Activated CD4-positive, alpha-beta T cell treated with anti-CD3 and anti-CD28 coated beads for 36 hours (primary cell): ENCODE data around the gene DNAH9. TPM values are rescaled to one million over a fixed set of nuclear protein-coding genes. Genes with fewer than 3 reads are reported as not detected.

Experiments used
- ATAC-seq: fragments of 200-7000 bp; cut with Tn5 transposase; one replicate; pipeline ENCODE4 v1.10.0; 2021; ENCODE audit warnings: mild to moderate bottlenecking, moderate library complexity
- CTCF ChIA-PET: fragments of 350-600 bp; sonication (Branson Sonifier 250); formaldehyde crosslinking; loops from one replicate; lab custom pipeline; 2021; ENCODE audit warnings: antibody characterized with exemption; lab: Charles Lee
- POLR2A ChIA-PET: fragments of 350-600 bp; sonication (Branson Sonifier 250); formaldehyde crosslinking; loops from one replicate; lab custom pipeline; 2021; ENCODE audit warnings: antibody characterized with exemption, inconsistent platforms; lab: Charles Lee
- DNase-seq: peaks from one replicate; pipeline ENCODE4 v3.0.0-alpha.2; 2020
- H3K27ac Mint-ChIP-seq: one replicate; pipeline ENCODE4 v1.8.0; 2021; ENCODE audit warnings: mixed read lengths
- H3K27me3 Mint-ChIP-seq: one replicate; pipeline ENCODE4 v1.8.0; 2021; ENCODE audit warnings: mixed read lengths
- H3K36me3 Mint-ChIP-seq: one replicate; pipeline ENCODE4 v1.8.0; 2021; ENCODE audit warnings: low read depth, mixed read lengths
- H3K4me1 Mint-ChIP-seq: one replicate; pipeline ENCODE4 v1.8.0; 2021; ENCODE audit warnings: mixed read lengths
- H3K4me3 Mint-ChIP-seq: one replicate; pipeline ENCODE4 v1.8.0; 2021; ENCODE audit warnings: mild to moderate bottlenecking, moderate library complexity, mixed read lengths
- H3K9me3 Mint-ChIP-seq: one replicate; pipeline ENCODE4 v1.8.0; 2021; ENCODE audit warnings: low read depth, mixed read lengths
- intact Hi-C, 2 experiments: fragments of 100-400 bp; cut with DNase I in 1 of 2; cut with micrococcal nuclease in 1 of 2; formaldehyde crosslinking; loops; one replicate each; pipeline versions ENCODE4 v1.14.2 to v1.15.1; 2022 to 2024; cut with DNase I, micrococcal nuclease
- total RNA-seq, 2 experiments: library from RNA; stranded (reverse); gene quantifications; one replicate each; pipeline ENCODE4 v1.2.3, GENCODE V29; 2021

The DNAH9 gene
- total RNA-seq, 2 experiments from 2014 or later: not detected

DNA sequence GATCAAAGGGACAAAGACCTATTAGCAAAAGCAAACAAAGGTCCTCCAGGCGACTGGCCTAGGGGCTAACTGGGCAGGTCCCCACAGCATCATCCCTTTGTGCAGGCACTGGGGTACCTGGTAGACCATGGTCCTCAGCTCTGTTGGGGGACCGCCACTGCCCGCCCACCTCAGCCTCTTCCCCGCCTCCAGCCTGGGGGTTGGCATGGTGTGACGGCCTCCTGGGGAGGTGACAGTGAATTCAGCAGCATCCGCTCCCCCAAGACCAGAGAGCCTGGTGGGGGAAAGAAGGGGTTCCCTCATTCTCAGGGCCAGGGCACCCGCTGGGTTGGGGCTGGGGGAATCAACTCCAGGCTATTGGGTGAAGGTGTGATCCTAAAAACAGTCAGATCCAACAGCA, 38.7 kb upstream of the DNAH9 start:
- Mint-ChIP-seq H3K4me3 (no peak overlapping the region), H3K36me3 (no peaks in the 10 kb centered on the region), H3K9me3 (peaks cover 2% of the 10 kb centered on the region), H3K4me1 (no peaks in the 10 kb centered on the region), H3K27ac (no peak overlapping the region), H3K27me3 (no peaks in the 10 kb centered on the region)
- intact Hi-C loops: loop anchor here in 1 of 2 experiments (10.0 kb wide), 2 partner anchors 85 to 255 kb away; no protein-coding TSS in a partner anchor
- ChIA-PET CTCF (no interaction called here), POLR2A (no interaction called here)
- DNase-seq: no peak
- ATAC-seq: no peak

- no peaks in the 10 kb centered on the region for H3K27me3 Mint-ChIP-seq
- no peaks in the 10 kb centered on the region for H3K36me3 Mint-ChIP-seq
- H3K27ac Mint-ChIP-seq: no peak overlapping the region
- ChIA-PET CTCF (no interaction called here), POLR2A (no interaction called here)
- peaks cover 2% of the 10 kb centered on the region for H3K9me3 Mint-ChIP-seq
- intact Hi-C loops: no loop called here
- ATAC-seq (no peak), DNase-seq (no peak)
- no peak overlapping the region for H3K4me3 Mint-ChIP-seq
- no peaks in the 10 kb centered on the region for H3K4me1 Mint-ChIP-seq
These were observed 37.0 kb upstream of the DNAH9 start for GRCh38 chr17:11561281-11561680.

DNA sequence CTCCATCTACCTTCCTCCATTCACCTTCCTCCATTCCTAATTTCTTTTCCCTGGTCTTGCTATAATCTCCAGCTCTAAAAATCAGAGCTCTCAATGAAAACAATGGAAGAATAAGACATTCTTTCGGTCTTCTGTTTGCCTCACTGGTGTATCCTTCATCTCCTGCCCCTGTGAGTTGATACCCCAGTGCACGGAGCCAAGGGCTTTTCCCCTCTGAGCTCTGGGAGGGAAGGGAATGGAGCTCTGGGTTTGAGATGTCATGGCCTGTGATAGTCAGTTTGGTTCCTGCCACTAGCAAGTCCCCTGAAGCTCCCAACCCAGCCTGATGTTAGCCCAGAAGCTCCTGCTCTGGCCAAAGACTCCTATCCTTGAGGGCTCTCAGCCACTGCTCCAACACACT, 36.6 kb upstream of the DNAH9 start:
- DNase-seq: no peak
- peaks cover 2% of the 10 kb centered on the region for H3K9me3 Mint-ChIP-seq
- intact Hi-C loops: no loop called here
- no peak overlapping the region for H3K4me3 Mint-ChIP-seq
- H3K4me1 Mint-ChIP-seq: no peaks in the 10 kb centered on the region
- no peaks in the 10 kb centered on the region for H3K36me3 Mint-ChIP-seq
- H3K27me3 Mint-ChIP-seq: no peaks in the 10 kb centered on the region
- ChIA-PET POLR2A (no interaction called here), CTCF (no interaction called here)
- no peak for ATAC-seq
- no peak overlapping the region for H3K27ac Mint-ChIP-seq

GRCh38 chr17:11564589-11565380, 33.5 kb upstream of the DNAH9 start:
- CTCF ChIA-PET: interaction anchor here (0.7 kb wide), 1 partner anchor 18 kb away, joined by 4 read pairs; no protein-coding TSS in a partner anchor

DNA sequence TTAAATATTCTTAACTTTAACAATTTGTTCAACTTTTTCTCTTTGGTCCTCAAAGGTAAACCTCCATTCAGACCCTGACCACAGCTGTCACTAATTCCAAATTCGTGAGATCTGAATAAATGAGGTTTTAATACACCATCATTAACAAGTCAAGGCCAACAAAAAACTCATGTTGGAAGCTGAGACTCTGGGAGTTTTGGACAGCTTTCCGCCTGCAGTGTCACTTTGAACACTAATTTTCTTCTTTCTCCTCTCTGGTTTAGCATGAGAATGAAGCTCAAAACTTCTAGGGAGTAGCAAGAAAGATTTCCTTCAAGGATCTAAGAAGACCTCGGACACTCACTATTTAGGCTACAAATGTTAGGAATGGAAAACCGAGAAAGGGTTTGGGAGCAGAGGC, 32.7 kb upstream of the DNAH9 start:
- H3K4me3 Mint-ChIP-seq: no peak overlapping the region
- ATAC-seq (no peak), DNase-seq (no peak)
- POLR2A ChIA-PET: no interaction called here
- H3K27me3 Mint-ChIP-seq: no peaks in the 10 kb centered on the region
- no peak overlapping the region for H3K27ac Mint-ChIP-seq
- CTCF ChIA-PET: no interaction called here
- no peaks in the 10 kb centered on the region for H3K36me3 Mint-ChIP-seq
- peaks cover 9% of the 10 kb centered on the region for H3K9me3 Mint-ChIP-seq
- intact Hi-C loops: no loop called here
- H3K4me1 Mint-ChIP-seq: no peaks in the 10 kb centered on the region

More at GRCh38 chr17:11564589-11565380, 33.5 kb upstream of the DNAH9 start:
- no peaks in the 10 kb centered on the region for H3K36me3 Mint-ChIP-seq
- no peak for ATAC-seq
- no peaks in the 10 kb centered on the region for H3K4me1 Mint-ChIP-seq
- POLR2A ChIA-PET: no interaction called here
- no peak for DNase-seq
- no peaks in the 10 kb centered on the region for H3K27me3 Mint-ChIP-seq
- no peak overlapping the region for H3K27ac Mint-ChIP-seq
- intact Hi-C loops: no loop called here
- H3K9me3 Mint-ChIP-seq: peaks cover 8% of the 10 kb centered on the region
- no peak overlapping the region for H3K4me3 Mint-ChIP-seq

GRCh38 chr17:11578998-11579397, 19.3 kb upstream of the DNAH9 start:
- peaks cover 5% of the 10 kb centered on the region for H3K9me3 Mint-ChIP-seq
- intact Hi-C loops: no loop called here
- no peaks in the 10 kb centered on the region for H3K36me3 Mint-ChIP-seq
- POLR2A ChIA-PET: no interaction called here
- H3K4me3 Mint-ChIP-seq: no peak overlapping the region
- H3K4me1 Mint-ChIP-seq: no peaks in the 10 kb centered on the region
- no peak overlapping the region for H3K27ac Mint-ChIP-seq
- CTCF ChIA-PET: no interaction called here
- ATAC-seq (no peak), DNase-seq (no peak)
- no peaks in the 10 kb centered on the region for H3K27me3 Mint-ChIP-seq

DNA sequence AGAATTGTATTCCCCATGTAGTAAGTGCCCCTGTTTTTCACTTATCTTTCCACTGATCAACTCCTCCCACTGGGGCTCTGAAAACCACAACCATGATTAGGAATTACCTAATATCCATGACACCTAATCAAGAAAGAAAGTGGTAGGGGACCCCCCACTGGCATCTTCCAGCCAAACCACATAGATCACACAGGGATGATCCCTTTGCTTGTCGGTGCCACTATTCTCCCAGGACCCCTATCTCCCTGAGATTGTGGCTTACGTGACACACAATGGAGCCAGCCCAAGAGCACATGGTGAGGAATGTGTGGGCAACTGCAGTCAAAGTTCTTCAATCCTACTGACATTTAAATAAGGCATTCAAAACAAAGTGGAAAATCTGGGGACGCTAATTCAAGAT, 17.6 kb upstream of the DNAH9 start:
- ChIA-PET POLR2A (no interaction called here), CTCF (no interaction called here)
- no peak for DNase-seq
- Mint-ChIP-seq H3K27ac (no peak overlapping the region), H3K36me3 (no peaks in the 10 kb centered on the region), H3K4me1 (no peaks in the 10 kb centered on the region), H3K4me3 (no peak overlapping the region), H3K9me3 (peaks cover 9% of the 10 kb centered on the region), H3K27me3 (no peaks in the 10 kb centered on the region)
- intact Hi-C loops: no loop called here
- ATAC-seq: no peak

- H3K27ac Mint-ChIP-seq: no peak overlapping the region
- DNase-seq (no peak), ATAC-seq (no peak)
- POLR2A ChIA-PET: no interaction called here
- H3K4me1 Mint-ChIP-seq: no peaks in the 10 kb centered on the region
- intact Hi-C loops: no loop called here
- peaks cover 10% of the 10 kb centered on the region for H3K9me3 Mint-ChIP-seq
- H3K27me3 Mint-ChIP-seq: no peaks in the 10 kb centered on the region
- CTCF ChIA-PET: interaction anchor here (0.6 kb wide), 1 partner anchor 17 kb away, joined by 4 read pairs; no protein-coding TSS in a partner anchor
- no peak overlapping the region for H3K4me3 Mint-ChIP-seq
- H3K36me3 Mint-ChIP-seq: no peaks in the 10 kb centered on the region
These were observed 16.1 kb upstream of the DNAH9 start for GRCh38 chr17:11582217-11582616.

DNA sequence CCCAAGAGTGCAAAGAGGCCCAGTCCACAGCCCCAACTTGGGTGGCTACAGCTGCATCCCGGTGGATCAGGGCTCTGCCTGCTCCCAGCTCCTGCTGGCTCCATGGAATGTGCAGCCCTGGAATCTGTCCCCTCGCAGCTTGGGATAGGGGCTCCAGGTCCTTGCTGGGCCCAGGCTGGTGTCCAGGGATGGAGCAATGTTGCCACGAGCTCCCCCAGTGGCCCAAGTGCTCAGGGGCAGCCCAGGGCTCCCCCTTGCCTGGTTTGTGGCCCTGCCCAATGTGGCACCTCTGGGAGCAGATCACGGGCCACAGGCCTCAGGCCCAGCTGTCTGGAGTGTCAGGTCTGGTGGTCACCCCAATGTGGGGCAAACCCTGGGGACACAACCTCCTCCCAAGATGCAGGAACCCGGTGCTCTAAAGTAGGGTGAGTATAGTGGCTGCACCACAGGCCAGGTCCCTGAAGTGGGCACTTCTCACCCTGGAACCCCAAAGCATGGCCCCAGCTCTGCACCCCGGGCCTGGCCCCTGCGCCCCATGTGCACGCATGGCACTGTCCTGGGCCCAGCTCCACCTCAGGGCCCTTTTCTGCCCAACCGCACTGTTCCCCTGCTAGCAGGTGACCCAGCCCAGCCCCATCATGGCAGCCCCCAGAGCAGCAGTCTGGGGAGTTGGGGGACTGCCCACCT, 14.8 kb upstream of the DNAH9 start:
- H3K27ac Mint-ChIP-seq: no peak overlapping the region

DNA sequence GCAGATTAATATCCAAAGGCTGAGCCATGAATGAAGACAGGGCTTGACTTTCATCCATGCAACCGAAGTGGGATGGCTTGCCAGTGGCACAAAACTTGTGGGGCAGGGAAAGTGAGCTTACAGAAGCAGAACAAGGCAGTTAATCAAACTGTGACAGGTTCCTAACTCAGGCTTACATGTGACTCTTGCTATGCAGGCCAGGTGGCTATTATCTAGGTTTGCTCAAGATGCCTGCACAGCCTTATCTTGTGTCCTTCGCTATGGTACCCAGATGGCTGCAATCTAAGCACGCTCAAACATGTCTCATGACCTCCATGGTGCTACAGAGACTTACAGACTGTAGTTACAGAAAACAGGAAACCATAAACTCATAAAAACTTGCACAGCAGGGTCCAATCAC, 8.6 kb upstream of the DNAH9 start:
- no peaks in the 10 kb centered on the region for H3K36me3 Mint-ChIP-seq
- no peak overlapping the region for H3K4me3 Mint-ChIP-seq
- ChIA-PET POLR2A (no interaction called here), CTCF (no interaction called here)
- no peak for DNase-seq
- no peaks in the 10 kb centered on the region for H3K4me1 Mint-ChIP-seq
- peaks cover 5% of the 10 kb centered on the region for H3K9me3 Mint-ChIP-seq
- peaks cover 3% of the 10 kb centered on the region for H3K27me3 Mint-ChIP-seq
- H3K27ac Mint-ChIP-seq: no peak overlapping the region
- no peak for ATAC-seq
- intact Hi-C loops: no loop called here

More for the DNA sequence above, 14.8 kb upstream of the DNAH9 start:
- no peaks in the 10 kb centered on the region for H3K27me3 Mint-ChIP-seq
- H3K9me3 Mint-ChIP-seq: peaks cover 8% of the 10 kb centered on the region
- ChIA-PET POLR2A (no interaction called here), CTCF (no interaction called here)
- H3K4me1 Mint-ChIP-seq: no peaks in the 10 kb centered on the region
- intact Hi-C loops: no loop called here
- DNase-seq: no peak
- no peak for ATAC-seq
- H3K4me3 Mint-ChIP-seq: no peak overlapping the region
- no peaks in the 10 kb centered on the region for H3K36me3 Mint-ChIP-seq

DNA sequence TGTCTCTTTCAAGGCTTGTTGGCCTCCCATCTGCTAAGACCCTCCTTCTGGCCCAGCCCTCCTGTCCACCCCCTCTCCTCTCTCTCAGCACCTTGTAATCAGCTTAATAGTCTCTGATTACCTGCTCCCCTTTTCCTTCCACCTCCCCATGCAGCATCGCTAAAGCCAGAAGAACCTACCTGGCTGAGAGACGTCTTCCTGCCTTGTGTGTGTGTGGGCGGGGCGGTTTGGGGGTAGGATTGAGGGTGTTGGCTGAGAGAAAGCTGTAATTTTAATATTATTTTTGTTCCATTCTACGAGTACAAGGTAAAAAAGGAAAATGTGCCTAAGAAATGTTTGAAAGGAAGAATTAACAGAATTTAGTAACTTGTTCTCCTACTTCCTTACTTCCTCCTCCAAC, 3.4 kb downstream of the DNAH9 start:
- Mint-ChIP-seq H3K4me3 (no peak overlapping the region), H3K9me3 (peaks cover 3% of the 10 kb centered on the region), H3K4me1 (peaks cover 2% of the 10 kb centered on the region)

GRCh38 chr17:11608396-11608795, 10.1 kb downstream of the DNAH9 start:
- H3K36me3 Mint-ChIP-seq: no peaks in the 10 kb centered on the region
- H3K27ac Mint-ChIP-seq: no peak overlapping the region
- H3K4me3 Mint-ChIP-seq: no peak overlapping the region
- ATAC-seq (no peak), DNase-seq (no peak)
- ChIA-PET POLR2A (no interaction called here), CTCF (no interaction called here)
- H3K9me3 Mint-ChIP-seq: no peaks in the 10 kb centered on the region
- H3K4me1 Mint-ChIP-seq: no peaks in the 10 kb centered on the region
- H3K27me3 Mint-ChIP-seq: peaks cover 2% of the 10 kb centered on the region
- intact Hi-C loops: no loop called here

More for the DNA sequence above, 3.4 kb downstream of the DNAH9 start:
- intact Hi-C loops: no loop called here
- ATAC-seq: no peak
- Mint-ChIP-seq H3K27ac (no peak overlapping the region), H3K27me3 (peaks cover 13% of the 10 kb centered on the region), H3K36me3 (no peaks in the 10 kb centered on the region)
- POLR2A ChIA-PET: no interaction called here
- no peak for DNase-seq
- CTCF ChIA-PET: no interaction called here
